HS-27A (cell line): ENCODE data around the gene KLHL2.
"Not testable (repeated sequence)": the region's sequence is repeated elsewhere in the genome, so short reads cannot be mapped to it uniquely, and the experiment has no call there.

ENCODE experiments used
- DNase-seq: peaks from one replicate; pipeline ENCODE4 v3.0.0-alpha.2; 2012; ENCODE audit warnings: low read depth, missing footprints

KLHL2 gene, protein sequence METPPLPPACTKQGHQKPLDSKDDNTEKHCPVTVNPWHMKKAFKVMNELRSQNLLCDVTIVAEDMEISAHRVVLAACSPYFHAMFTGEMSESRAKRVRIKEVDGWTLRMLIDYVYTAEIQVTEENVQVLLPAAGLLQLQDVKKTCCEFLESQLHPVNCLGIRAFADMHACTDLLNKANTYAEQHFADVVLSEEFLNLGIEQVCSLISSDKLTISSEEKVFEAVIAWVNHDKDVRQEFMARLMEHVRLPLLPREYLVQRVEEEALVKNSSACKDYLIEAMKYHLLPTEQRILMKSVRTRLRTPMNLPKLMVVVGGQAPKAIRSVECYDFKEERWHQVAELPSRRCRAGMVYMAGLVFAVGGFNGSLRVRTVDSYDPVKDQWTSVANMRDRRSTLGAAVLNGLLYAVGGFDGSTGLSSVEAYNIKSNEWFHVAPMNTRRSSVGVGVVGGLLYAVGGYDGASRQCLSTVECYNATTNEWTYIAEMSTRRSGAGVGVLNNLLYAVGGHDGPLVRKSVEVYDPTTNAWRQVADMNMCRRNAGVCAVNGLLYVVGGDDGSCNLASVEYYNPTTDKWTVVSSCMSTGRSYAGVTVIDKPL

DNA sequence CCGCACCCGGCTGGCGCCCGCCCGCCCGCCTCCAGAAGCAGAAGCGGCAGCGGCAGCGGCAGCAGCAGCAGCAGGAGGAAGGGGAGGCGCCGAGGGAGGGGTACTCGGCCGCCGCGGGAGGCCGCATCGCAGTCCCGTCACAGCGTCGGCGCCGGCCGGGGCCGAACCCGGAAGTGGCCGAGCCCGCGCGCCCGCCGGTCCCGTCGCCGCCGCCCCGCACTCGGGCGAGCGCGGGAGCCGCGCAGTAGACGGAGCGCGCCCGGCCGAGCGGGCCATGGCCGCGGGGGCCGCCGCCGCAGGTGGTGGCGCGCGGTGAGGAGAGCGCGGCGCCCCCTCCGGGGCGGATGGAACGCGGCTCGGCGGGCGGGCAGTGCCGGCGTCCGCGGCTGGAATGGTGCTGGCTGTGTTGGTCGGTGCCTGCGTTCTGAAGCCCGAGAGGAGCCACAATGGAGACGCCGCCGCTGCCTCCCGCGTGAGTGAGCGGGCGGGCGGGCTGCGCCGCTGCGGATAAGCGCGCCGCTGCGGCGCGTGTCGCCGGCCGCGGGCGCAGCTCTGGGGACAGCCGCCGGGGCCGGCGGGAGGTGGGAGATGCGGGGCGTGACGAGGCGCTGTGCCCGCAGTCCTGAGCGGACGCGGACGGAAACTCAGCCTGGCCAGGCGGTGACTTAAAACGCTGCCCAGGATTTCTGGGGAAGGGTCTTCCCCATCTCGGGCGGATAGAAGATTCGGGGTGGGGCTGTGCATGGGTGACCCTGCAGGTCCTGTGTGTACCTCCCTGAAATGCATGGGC, at the start of gene KLHL2:
TSS of gene KLHL2 (plus strand) at position 131 of the 790 bp plus-strand sequence. CDS start at position 447, 316 bp downstream.
- DNase-seq, result no peak

DNA sequence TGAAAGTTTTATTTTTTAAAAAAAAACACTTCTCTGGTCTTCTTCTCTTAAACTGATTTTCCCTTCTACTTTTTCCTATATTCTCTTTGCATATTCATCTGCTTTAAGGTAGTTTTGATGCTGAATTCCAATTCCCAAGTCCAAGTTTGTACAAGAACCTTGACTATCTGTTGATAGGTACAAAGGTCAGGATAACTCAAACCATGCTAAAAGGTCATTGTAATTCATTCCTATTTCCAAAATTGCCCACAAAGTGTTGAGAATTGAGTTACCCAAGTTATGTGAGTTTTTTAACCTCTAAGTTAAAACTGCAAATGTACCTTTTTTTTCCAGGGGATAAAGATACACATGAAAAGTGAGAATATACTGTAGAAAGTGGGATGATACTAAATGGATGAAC, 48.6 kb upstream of the KLHL2 start:
- no peak for DNase-seq

DNA sequence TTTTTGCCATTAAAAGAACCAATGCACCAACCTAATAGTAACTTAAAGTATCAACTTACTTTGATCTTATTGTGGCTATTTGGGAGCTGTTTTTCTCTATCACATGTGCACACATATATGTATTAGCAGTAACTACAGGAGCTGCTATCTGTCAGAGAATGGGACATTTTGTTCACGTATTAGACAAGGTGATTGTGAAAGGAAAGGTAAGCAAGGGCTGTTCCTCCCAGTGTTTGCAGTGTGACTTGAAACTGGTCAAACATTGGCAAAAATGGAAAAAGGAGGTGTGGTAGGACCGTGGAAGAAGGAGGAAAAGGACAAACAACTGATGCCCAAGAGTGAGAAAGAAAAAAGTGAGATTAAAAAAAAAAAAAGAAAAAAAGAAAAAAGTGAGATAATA, 43.1 kb upstream of the KLHL2 start:
- DNase-seq, result no peak

DNA sequence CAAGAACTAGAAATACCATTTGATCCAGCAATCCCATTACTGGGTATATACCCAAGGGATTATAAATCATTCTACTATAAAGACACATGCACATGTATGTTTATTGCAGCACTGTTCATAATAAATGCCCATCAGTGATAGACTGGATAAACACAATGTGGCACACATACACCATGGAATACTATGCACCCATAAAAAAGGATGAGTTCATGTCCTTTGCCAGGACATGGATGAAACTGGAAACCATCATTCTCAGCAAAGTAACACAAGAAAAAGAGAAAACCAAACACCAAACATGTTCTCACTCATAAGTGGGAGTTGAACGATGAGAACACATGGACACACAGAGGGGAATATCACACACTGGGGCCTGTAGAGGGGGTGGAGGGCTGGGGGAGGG, 40.5 kb upstream of the KLHL2 start:
- not testable (repeated sequence) for DNase-seq

DNA sequence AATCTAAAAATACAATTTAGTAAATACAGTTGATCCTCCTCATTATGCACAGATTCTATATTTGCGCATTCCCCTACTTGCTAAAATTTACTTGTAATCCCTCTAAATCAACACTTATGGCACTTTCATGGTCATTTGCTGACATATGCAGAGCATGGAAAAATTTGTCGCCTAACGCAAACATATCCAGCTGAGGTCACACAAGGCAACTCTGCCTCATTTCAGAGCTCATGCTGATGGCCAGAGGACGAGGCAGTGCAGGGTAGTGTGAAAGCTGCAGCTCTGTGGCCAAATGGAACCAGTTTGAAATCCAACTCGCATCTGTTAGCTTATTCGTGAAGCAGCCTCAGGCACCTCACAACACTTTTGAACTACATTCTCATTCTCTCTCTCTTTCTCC, 39.7 kb upstream of the KLHL2 start:
- DNase-seq, result no peak

DNA sequence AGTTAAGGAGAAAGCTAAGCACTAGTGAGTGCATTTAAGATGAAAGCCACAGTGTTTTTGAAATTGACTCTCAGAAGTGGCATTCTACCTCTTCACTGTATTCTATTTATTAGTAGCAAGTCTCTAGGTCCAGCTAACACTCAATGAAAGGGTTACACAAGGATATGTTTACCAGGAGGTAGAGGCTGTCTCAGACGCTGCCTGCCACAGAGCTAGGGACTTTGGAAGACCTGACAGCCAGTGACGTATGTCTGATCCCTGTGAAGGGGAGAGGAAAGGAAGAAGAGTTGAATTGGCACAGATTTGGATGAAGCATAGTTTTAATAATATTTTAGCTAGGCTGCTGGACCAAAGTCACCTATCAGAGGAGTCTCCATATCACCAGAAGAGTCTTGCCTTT, 36.5 kb upstream of the KLHL2 start:
- no peak for DNase-seq

DNA sequence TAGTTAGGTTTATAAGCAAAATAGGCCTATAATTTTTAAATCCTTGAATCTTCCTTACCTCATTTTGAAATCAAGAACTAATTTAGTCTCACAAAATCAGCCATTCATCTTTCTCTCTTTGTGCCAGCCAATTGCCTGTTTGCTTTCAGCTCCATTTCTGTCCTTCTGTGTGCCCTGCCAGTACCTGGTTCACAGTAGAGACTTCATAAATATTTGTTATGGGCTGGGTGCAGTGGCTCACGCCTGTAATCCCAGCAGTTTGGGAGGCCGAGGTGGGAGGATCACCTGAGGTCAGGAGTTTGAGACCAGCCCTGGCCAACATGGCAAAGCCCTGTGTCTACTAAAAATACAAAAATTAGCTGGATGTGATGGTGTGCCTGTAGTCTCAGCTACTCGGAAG, 31.9 kb upstream of the KLHL2 start:
- DNase-seq, result not testable (repeated sequence)

DNA sequence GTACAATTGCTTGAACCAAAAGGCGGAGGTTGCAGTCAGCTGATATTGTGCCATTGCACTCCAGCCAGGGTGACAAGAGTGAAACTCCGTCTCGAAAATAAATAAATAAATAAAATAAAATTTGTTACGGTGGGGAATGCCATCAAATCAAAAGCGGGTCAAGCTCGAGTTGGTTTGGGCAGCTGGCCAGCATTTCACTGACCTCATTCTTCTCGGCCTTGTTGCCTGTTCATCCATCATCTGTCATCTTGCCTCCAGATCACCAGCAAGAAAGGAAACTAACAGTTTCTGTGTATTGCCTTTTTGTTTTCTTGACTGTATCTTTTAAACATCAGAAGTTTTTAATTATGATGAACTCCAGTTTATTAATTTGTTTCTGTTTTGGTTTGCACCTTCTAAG, 31.5 kb upstream of the KLHL2 start:
- no peak for DNase-seq

DNA sequence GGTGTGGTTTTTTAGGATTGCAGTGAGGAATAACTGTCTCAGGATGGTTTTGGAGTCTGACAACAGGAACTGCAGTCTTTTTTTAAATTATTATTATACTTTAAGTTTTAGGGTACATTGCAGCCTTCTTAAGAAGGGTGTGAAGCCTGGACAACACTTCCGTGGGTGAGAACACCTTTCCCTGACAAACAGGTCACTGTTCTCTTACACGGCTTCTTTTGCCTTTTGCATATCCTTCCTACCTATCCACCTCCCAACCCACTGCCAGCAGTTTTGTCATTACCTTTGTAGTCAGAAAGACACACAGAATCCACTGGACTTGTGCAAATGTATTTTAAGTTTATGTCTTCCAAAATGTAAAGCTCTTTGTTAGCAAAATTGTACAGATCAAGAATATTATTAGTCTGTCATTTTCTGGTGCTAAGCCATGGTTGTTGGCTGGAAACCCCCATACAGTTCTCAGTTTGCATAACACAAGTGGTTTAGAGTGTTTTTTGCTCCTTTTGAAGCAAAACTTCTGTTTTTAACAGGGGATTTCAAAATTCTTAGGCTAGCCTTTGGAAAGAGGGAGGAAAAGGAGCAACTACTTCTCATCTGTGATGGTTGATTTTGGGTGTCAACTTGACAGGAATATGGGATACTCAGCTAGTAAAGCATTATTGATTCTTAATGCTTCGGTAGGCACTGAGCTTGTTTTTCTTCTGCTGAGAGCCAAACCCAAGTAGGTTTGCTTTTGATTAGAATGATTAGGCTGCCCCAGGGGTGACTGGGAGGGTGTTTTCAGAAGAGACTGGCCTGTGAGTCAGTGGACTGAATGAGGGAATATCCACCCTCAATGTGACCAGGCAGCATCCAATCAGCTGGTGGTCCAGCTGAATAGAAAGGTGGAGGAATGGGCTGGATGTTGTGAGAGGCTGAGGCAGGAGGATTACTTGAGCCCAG, 29.4 kb upstream of the KLHL2 start:
- DNase-seq, result no peak

DNA sequence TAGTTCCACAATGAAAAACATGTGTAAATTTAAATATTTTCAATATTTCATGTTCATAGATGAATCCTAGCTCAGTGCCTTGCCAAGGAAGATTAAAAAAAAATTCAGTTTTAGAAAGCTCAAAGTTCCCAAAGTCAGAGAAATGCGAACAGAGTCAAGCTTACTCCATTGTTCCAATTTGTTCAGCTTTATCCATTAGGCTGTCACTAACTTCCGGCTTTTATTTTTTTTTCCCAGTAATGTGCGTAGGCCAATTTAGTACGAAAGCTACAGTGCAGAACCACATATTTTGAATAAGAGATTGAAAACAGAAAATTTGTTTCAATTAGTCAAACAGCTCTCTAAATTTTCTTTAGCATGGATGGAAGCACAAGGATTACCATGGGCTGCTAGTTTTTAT, 23.1 kb upstream of the KLHL2 start:
- DNase-seq, result no peak

DNA sequence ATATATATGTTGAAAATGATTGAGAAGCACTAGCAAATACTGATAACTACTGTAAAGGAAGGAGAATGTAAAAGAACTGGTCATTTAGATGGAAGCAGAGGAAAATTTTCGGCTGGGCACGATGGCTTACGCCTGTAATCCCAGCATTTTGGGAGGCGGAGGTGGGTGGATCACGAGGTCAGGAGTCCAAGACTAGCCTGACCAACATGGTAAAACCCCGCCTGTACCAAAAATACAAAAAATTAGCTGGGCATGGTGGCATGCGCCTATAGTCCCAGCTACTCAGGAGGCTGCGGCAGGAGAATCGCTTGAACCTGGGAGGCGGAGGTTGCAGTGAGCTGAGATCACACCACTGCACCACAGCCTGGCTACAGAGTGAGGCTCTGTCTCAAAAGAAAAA, 22.4 kb upstream of the KLHL2 start:
- DNase-seq, result not testable (repeated sequence)

DNA sequence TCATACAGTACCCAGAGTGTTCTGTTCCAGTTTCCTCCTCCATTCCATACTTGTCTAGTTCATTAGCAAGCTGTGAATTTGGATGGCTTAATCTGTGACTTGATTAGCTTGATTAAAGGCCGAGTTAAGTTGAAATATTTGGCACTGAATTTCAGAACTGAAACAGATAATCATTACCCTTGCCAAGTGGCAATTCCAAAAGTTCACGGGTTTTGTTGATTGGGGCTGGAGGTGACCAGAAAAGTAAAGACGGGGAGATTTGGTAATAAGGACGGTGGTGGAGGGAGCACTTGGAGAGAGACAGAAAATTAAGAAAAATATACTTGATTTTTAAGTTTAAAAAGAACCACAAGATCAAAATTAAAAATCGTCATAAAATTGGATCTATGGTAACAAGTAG, 21.9 kb upstream of the KLHL2 start:
- no peak for DNase-seq

DNA sequence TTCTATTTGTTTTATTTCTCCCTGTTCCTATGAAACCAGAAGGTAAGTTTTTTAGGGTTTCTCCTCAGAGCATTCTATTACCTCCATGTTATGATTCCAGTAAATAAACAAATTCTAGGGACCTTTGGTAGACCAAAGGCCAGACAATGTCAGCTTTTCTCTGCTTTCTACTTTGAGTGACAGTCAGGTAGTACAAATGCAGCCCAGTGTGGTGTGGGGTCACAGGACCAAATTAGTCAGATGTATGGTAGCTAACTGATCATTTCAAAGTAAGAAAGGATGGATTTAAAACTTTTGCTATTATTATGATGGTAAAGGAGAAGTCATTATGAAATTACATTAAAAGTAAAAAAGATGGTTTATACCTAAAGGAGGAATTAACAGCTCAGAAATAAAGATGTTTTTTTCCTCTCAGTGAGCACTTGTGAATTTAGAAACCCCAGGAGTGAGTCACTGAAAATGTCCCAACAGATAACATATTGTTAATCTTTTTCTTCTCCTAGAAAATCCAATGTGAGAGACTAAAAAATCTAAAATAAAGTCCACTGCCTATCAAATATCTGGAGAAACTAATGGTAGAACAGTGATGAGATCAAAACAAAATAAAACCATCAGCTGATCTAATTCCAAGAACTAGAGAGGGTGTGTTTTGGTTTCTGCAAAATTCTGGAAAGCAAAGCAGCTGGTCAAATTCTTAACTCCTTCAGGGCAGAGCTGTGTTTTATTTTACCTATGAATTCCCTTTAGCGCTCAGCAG, 16.6 kb upstream of the KLHL2 start:
- no peak for DNase-seq

DNA sequence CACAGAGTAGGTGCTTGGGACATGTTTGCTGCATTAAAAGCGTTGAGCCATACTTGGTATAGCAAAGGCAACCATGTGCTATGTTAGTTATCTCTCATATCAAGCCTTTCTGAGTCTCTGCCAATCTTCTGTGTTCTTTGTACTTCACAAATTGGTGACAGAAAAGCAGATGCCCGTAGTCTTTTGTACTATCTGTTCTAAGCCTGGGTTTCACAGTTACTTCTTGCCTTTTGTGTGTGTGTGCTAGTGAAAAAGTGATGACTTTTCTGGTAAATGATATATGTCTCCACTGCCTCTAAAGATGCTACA, 16.1 kb upstream of the KLHL2 start:
- no peak for DNase-seq

DNA sequence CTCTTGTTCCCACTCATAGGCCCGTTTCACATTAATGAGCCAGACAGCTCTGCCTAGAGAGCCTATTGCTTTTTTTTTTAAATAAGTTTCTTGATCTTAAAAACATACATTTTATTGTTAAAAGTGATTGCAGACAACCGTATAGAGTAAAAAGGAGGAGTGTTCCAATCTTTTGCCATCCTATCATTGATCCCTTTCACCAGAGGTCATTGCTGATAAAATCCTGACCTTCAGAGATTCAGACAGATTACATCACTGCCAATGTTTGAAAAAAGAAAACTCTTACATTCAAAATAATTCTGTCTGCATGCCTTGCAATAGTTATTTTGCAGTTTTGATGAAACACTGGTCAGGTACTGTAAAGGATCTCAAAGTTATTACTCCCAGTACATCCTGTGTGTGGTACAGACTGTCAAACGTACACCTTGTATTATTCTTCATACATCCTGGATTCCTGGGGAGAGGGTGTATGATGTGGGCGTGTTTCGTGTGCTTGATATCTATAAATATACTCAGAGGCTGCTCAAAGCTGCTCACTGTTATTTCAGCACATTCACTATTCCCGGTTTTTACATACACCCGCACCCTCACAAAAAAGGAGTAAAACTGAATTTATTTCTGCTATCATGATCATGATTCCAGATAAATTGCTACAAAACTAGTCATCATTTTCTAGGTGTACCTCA, 15.4 kb upstream of the KLHL2 start:
- no peak for DNase-seq

DNA sequence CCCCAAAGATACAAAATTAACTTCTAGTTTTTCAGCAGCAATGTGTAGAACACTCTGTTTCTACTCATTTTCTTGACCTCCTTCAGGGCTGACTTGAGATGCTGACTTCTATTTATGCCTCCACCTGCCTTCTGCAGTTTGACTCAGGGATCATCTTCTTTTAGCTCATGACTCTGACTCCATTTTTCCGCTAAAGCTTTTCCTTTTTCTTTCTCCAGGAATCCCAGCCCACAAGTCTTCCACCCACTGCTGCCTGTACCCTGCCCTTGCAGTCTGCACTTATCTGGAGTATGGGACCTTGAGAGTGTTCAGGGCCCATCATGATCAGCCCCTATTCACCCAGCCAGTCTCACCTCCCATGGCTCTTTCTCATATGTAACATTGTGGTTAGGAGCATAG, 14.9 kb upstream of the KLHL2 start:
- no peak for DNase-seq

DNA sequence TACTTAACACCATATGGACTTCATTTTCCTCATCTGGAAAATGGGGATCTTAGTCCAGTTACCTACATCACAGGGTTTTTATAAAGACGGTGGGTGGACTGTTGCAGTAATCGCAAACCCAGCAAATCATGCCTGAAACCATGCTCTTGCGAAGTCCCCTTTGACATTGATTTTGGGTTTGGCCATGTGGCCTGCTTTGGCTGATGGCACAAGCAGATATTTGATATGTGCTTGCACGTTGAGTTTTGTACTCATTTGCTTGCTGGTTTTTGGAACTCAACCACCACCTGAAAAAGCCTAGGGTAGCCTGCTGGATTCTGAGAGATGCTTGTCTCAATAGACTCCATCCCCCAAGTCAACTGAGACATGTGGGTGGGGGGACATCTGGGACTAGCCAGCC, 14.4 kb upstream of the KLHL2 start:
- no peak for DNase-seq

DNA sequence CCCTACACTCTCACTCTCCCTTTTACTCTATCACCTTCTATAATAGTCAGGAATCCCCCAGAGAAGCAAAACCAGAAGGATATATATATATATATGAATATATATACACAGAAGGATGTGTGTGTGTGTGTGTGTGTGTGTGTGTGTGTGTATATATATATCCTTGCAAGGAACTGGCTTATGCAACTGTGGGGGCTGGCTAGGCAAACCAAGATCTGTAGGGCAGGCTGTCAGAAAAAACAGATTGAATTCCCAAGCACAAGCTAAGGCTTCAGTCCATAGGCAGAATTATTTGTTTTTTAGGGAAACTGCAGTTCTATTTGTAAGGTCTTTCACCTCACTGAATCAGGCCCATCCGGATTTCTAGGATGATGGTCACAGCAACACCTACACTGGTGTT, 13.0 kb upstream of the KLHL2 start:
- DNase-seq, result no peak

DNA sequence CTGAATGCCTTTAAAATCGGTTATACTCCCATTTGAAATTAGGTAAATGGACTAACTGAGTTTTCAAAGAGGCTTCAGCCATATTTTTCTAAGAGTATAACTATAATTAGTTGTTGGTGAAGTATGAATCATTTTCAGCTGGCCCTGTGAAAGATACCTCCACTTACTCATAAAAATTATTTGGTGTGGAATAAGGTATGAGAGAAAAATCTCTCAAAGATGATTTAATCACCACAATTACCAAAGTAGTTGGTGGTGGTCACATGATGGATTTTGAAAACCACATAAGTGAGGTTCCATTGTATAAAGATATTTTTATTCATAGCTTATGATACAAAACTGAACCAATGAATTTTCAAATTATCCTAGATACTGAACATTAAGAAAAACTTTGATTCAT, 9.0 kb upstream of the KLHL2 start:
- DNase-seq, result no peak

DNA sequence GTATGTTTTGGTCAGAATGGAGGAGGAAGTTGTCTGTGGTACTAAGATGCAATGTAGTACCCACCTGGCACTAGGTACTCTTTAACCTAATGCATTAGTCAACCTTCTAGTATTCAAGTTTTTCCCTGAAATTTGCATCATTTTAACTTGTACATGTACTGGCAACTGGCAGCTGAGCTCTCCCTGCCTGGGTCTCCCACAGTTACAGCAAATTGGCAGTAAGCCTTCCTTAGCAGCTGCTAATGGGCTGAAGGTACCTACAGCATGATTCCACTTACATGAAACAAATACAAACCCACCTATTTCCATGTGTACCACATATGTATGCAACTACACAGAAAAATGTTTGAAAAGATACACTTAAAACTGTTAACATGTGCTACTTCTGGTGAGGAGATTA, 8.1 kb upstream of the KLHL2 start:
- no peak for DNase-seq

DNA sequence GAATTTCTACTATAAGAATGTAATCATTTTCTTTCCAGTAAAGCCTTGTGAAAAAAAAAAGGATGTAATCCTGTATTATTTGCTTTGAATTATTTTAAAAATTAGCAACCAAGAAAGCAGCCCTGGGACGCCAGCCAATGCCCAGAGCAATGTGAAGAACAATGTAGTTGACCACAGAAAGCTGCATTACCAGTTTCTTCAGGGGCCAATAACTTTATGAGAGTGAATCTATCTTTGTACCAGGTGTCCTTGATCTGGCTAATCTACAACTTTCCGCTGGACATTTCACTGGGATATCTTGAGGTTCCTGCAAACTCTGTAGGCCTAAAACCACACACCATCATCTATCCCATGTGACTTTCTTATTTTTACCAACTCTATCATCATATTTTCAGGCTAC, 7.6 kb upstream of the KLHL2 start:
- no peak for DNase-seq
